HepG2 (cell line): ENCODE measurements around the gene FMNL2. TPM values are rescaled to one million over a fixed set of nuclear protein-coding genes. Genes with fewer than 3 reads are reported as not detected.
A peak's percentile ranks its signal among the peaks of the same experiment; 100 is the strongest.

ENCODE experiments used
- CCDC6 ChIP-seq: sonication (generic); formaldehyde crosslinking; IDR thresholded peaks from 2 replicates; pipeline ENCODE4 v1.8.1; 2022; ENCODE audit warnings: mild to moderate bottlenecking, missing genetic modification reagents, moderate library complexity
- CREBL2 ChIP-seq: sonication (generic); formaldehyde crosslinking; IDR thresholded peaks from 2 replicates; pipeline ENCODE4 v1.8.1; 2023; ENCODE audit warnings: missing genetic modification reagents, mild to moderate bottlenecking, borderline replicate concordance
- HNF1B ChIP-seq: sonication (generic); formaldehyde crosslinking; IDR thresholded peaks from 2 replicates; pipeline ENCODE4 v1.5.1; 2020; ENCODE audit warnings: mild to moderate bottlenecking, moderate library complexity, missing genetic modification reagents
- IRF2 ChIP-seq: IDR thresholded peaks from 2 replicates; pipeline ENCODE4 v1.6.1; 2018; ENCODE audit warnings: missing genetic modification reagents, missing compliant biosample characterization
- KDM2A ChIP-seq: sonication (generic); formaldehyde crosslinking; IDR thresholded peaks from 2 replicates; pipeline ENCODE4 v1.4.0; 2020; ENCODE audit warnings: low read depth, missing genetic modification reagents, borderline replicate concordance
- MYPOP ChIP-seq: sonication (generic); formaldehyde crosslinking; IDR thresholded peaks from 2 replicates; pipeline ENCODE4 v1.8.1; 2023; ENCODE audit warnings: mild to moderate bottlenecking, moderate library complexity, missing genetic modification reagents
- NFATC3 ChIP-seq: sonication (generic); formaldehyde crosslinking; IDR thresholded peaks from 2 replicates; pipeline ENCODE4 v1.5.1; 2020; ENCODE audit warnings: mild to moderate bottlenecking, missing genetic modification reagents
- TARDBP ChIP-seq: sonication (generic); formaldehyde crosslinking; IDR thresholded peaks from 2 replicates; pipeline ENCODE4 v1.8.0; 2022; ENCODE audit warnings: mild to moderate bottlenecking, missing genetic modification reagents
- TFDP1 ChIP-seq: IDR thresholded peaks from 2 replicates; pipeline ENCODE4 v1.6.1; 2016; ENCODE audit warnings: missing compliant biosample characterization, missing genetic modification reagents, borderline replicate concordance
- TIGD3 ChIP-seq: sonication (generic); formaldehyde crosslinking; IDR thresholded peaks from 2 replicates; pipeline ENCODE4 v1.5.1; 2020; ENCODE audit warnings: mild to moderate bottlenecking, missing genetic modification reagents, borderline replicate concordance
- ZBTB2 ChIP-seq: sonication (generic); formaldehyde crosslinking; IDR thresholded peaks from 2 replicates; pipeline ENCODE4 v1.8.0; 2022; ENCODE audit warnings: low read depth, missing genetic modification reagents
- ZGPAT ChIP-seq: IDR thresholded peaks from 2 replicates; pipeline ENCODE4 v1.6.1; 2016; ENCODE audit warnings: mild to moderate bottlenecking
- ZNF224 ChIP-seq: sonication (generic); formaldehyde crosslinking; IDR thresholded peaks from 2 replicates; pipeline ENCODE4 v1.5.0; 2020; ENCODE audit warnings: mild to moderate bottlenecking, missing genetic modification reagents
- ZNF276 ChIP-seq: sonication (generic); formaldehyde crosslinking; IDR thresholded peaks from 2 replicates; pipeline ENCODE4 v1.4.0; 2020; ENCODE audit warnings: mild to moderate bottlenecking, low read depth, missing genetic modification reagents
- ZNF558 ChIP-seq: sonication (generic); formaldehyde crosslinking; IDR thresholded peaks from 2 replicates; pipeline ENCODE4 v1.9.0; 2022; ENCODE audit warnings: mild to moderate bottlenecking, missing genetic modification reagents, borderline replicate concordance
- ZNF598 ChIP-seq: sonication (generic); formaldehyde crosslinking; IDR thresholded peaks from 2 replicates; pipeline ENCODE4 v1.5.1; 2020; ENCODE audit warnings: mild to moderate bottlenecking, missing genetic modification reagents, borderline replicate concordance
- polyA plus RNA-seq, 8 experiments: library from polyadenylated mRNA; depleted of rRNA in 3 of 8; stranded (reverse) in 7 of 8; unstranded in 1 of 8; fragments of >200 nt; fragmentation: Illumina TruSeq in 4 of 8; extraction: Trizol in 4 of 8; gene quantifications; 2 replicates each; pipeline versions ENCODE4 v1.2.1 to v1.2.3, GENCODE V29; 2011 to 2016; ENCODE audit warnings: low read depth in 4 of 8, missing spikeins in 1 of 8, mixed read lengths in 1 of 8; ENCODE audit not compliant: insufficient read depth in 1 of 8
- total RNA-seq, 5 experiments: library from RNA; depleted of rRNA; stranded (reverse); fragments of >200 nt; fragmentation: Illumina TruSeq; extraction: Trizol; gene quantifications; 2 replicates each; pipeline ENCODE4 v1.2.3, GENCODE V29; 2016; ENCODE audit warnings: low read depth in 1 of 5

Gene FMNL2
- total and polyA plus RNA-seq, 2 of the 13 experiments (the other 11 are each of a cell fraction or from before 2014, with no cell fraction given), result 66.5 to 67.7 TPM

GRCh38 chr2:152336119-152336853 is 1.3 kb downstream of the FMNL2 start (continued):
- TF ChIP-seq NFATC3 (CRISPR knock-in tag) (peak; percentile 38; the same call in 1 of the 2 replicates), MYPOP (CRISPR knock-in tag) (no peak), CCDC6 (CRISPR knock-in tag) (no peak), ZNF224 (CRISPR knock-in tag) (no peak), TFDP1 (no peak; the same call in 1 of the 2 replicates), TIGD3 (CRISPR knock-in tag) (0 out of 2 replicates have a peak, but pooled peaks have one; percentile 14), ZBTB2 (CRISPR knock-in tag) (no peak), ZNF558 (CRISPR knock-in tag) (peak; percentile 76; the same call in 1 of the 2 replicates), CREBL2 (CRISPR knock-in tag) (peak; percentile 73; the same call in 1 of the 2 replicates), KDM2A (CRISPR knock-in tag) (0 out of 2 replicates have a peak, but pooled peaks have one; percentile 11), ZNF276 (CRISPR knock-in tag) (peak; percentile 78; the same call in 1 of the 2 replicates), ZGPAT (CRISPR knock-in tag) (0 out of 2 replicates have a peak, but pooled peaks have one; percentile 22), HNF1B (CRISPR knock-in tag) (peak; percentile 9), IRF2 (CRISPR knock-in tag) (0 out of 2 replicates have a peak, but pooled peaks have one; percentile 12), TARDBP (CRISPR knock-in tag) (0 out of 2 replicates have a peak, but pooled peaks have one; percentile 25), ZNF598 (CRISPR knock-in tag) (0 out of 2 replicates have a peak, but pooled peaks have one; percentile 52)
